Neuronal stem cell (in vitro differentiated cells): ENCODE measurements around the gene TMPO.
A peak's percentile ranks its signal among the peaks of the same experiment; 100 is the strongest.
"Not testable (repeated sequence)": the region's sequence is repeated elsewhere in the genome, so short reads cannot be mapped to it uniquely, and the experiment has no call there.

Experiments used
- DNase-seq: peaks from one replicate; pipeline ENCODE4 v3.0.0-alpha.2; 2013; ENCODE audit warnings: low spot score
- H2AFZ ChIP-seq: one replicate; pipeline ENCODE4 v1.6.1; 2013; ENCODE audit warnings: mild to moderate bottlenecking, low read length, inconsistent platforms
- H2AK5ac ChIP-seq: 2 replicates; pipeline ENCODE4 v1.6.1; 2013; ENCODE audit warnings: low read depth, mild to moderate bottlenecking, inconsistent platforms, low read length, moderate library complexity, mixed read lengths
- H2BK120ac ChIP-seq: 2 replicates; pipeline ENCODE4 v1.6.1; 2013; ENCODE audit warnings: low read depth, mild to moderate bottlenecking, inconsistent platforms, low read length, moderate library complexity, mixed read lengths
- H2BK12ac ChIP-seq: one replicate; pipeline ENCODE4 v1.6.1; 2013; ENCODE audit warnings: low read length, inconsistent platforms
- H2BK15ac ChIP-seq: 2 replicates; pipeline ENCODE4 v1.6.1; 2013; ENCODE audit warnings: mild to moderate bottlenecking, low read length, inconsistent platforms, mixed read lengths
- H2BK5ac ChIP-seq: one replicate; pipeline ENCODE4 v1.6.1; 2013; ENCODE audit warnings: inconsistent platforms, mild to moderate bottlenecking, low read length, moderate library complexity
- H3K14ac ChIP-seq: one replicate; pipeline ENCODE4 v1.6.1; 2013; ENCODE audit warnings: low read length, inconsistent platforms
- H3K18ac ChIP-seq: 2 replicates; pipeline ENCODE4 v1.6.1; 2013; ENCODE audit warnings: low read length, inconsistent platforms
- H3K23ac ChIP-seq: 2 replicates; pipeline ENCODE4 v1.6.1; 2013; ENCODE audit warnings: low read depth, mild to moderate bottlenecking, mixed read lengths, low read length, inconsistent platforms; ENCODE audit not compliant: poor library complexity
- H3K27ac ChIP-seq: replicated peaks from 3 replicates; pipeline ENCODE4 v1.5.1; 2013; ENCODE audit warnings: low read length, inconsistent platforms
- H3K27me3 ChIP-seq, 3 experiments: 2 replicates each; pipeline ENCODE4 v1.6.1; 2013; ENCODE audit warnings: low read length in 3 of 3, mild to moderate bottlenecking in 2 of 3, inconsistent platforms in 1 of 3, low read depth in 1 of 3, mixed read lengths in 1 of 3, moderate library complexity in 1 of 3; ENCODE audit not compliant: control insufficient read depth in 3 of 3, insufficient read depth in 3 of 3
- H3K36me3 ChIP-seq, 2 donors: replicated peaks in 1 of 2; 2 replicates each; pipeline ENCODE4 v1.6.1; 2013; ENCODE audit warnings: low read length in 2 of 2; ENCODE audit not compliant: control insufficient read depth in 2 of 2, insufficient read depth in 2 of 2
- H3K4ac ChIP-seq: 2 replicates; pipeline ENCODE4 v1.6.1; 2013; ENCODE audit warnings: inconsistent platforms, mild to moderate bottlenecking, low read length, moderate library complexity
- H3K4me1 ChIP-seq, 2 donors: 1 replicate in 1 of 2; 2 replicates in 1 of 2; pipeline ENCODE4 v1.6.1; 2013; ENCODE audit warnings: low read length in 2 of 2, low read depth in 1 of 2; ENCODE audit not compliant: control insufficient read depth in 2 of 2, insufficient read depth in 1 of 2
- H3K4me2 ChIP-seq: one replicate; pipeline ENCODE4 v1.6.1; 2013; ENCODE audit warnings: mild to moderate bottlenecking, low read length, inconsistent platforms; ENCODE audit not compliant: insufficient read depth, poor library complexity, severe bottlenecking
- H3K4me3 ChIP-seq, 2 donors: 2 replicates each; pipeline ENCODE4 v1.5.1; 2013; ENCODE audit warnings: low read length in 2 of 2, mild to moderate bottlenecking in 2 of 2, inconsistent platforms in 1 of 2, moderate library complexity in 1 of 2
- H3K79me1 ChIP-seq: one replicate; pipeline ENCODE4 v1.6.1; 2013; ENCODE audit warnings: low read depth, mild to moderate bottlenecking, inconsistent platforms, low read length, moderate library complexity
- H3K9ac ChIP-seq: one replicate; pipeline ENCODE4 v1.6.1; 2013; ENCODE audit warnings: mild to moderate bottlenecking, low read depth, low read length, inconsistent platforms; ENCODE audit not compliant: poor library complexity
- H3K9me3 ChIP-seq, 2 donors: replicated peaks in 1 of 2; 2 replicates each; pipeline versions ENCODE3 to v1.6.1; 2013; ENCODE audit warnings: low read length in 2 of 2, mild to moderate bottlenecking in 2 of 2, inconsistent platforms in 1 of 2, low read depth in 1 of 2, mixed read lengths in 1 of 2, moderate library complexity in 1 of 2; ENCODE audit not compliant: control insufficient read depth in 2 of 2, insufficient read depth in 1 of 2
- H4K8ac ChIP-seq: one replicate; pipeline ENCODE4 v1.6.1; 2013; ENCODE audit warnings: low read depth, mild to moderate bottlenecking, inconsistent platforms, low read length, moderate library complexity
- H4K91ac ChIP-seq: one replicate; pipeline ENCODE4 v1.6.1; 2013; ENCODE audit warnings: low read length, low read depth, mild to moderate bottlenecking, inconsistent platforms; ENCODE audit not compliant: poor library complexity
- WGBS, 2 donors: extraction: QIAGEN DNeasy Blood & Tissue Kit; methylation state at CpG; one replicate each; pipeline ENCODE4 v1.1.7; 2013; ENCODE audit warnings: missing lambda C conversion rate in 2 of 2, mixed read lengths in 1 of 2; ENCODE audit not compliant: insufficient read length in 2 of 2, insufficient replicate concordance in 1 of 2; ENCODE audit errors: extremely low coverage in 2 of 2; 5-methylcytosine and 5-hydroxymethylcytosine counted together

The TMPO gene

GRCh38 chr12:98511806-98512205 lies 3.6 kb upstream of the TMPO start:
- not testable (repeated sequence) for H2BK120ac ChIP-seq, H3K79me1 ChIP-seq, H3K9ac ChIP-seq, H3K14ac ChIP-seq, H3K27me3 ChIP-seq, H2AFZ ChIP-seq, H2BK12ac ChIP-seq, H3K4me1 ChIP-seq, H2AK5ac ChIP-seq, H2BK15ac ChIP-seq, H3K4ac ChIP-seq, H3K18ac ChIP-seq, H3K23ac ChIP-seq, DNase-seq, H4K91ac ChIP-seq, H3K4me2 ChIP-seq, H3K4me3 ChIP-seq, H4K8ac ChIP-seq, H3K27ac ChIP-seq, H2BK5ac ChIP-seq, H3K9me3 ChIP-seq
- H3K36me3 ChIP-seq, result peaks cover 0 to 11% of the 10 kb centered on the region in 2 donors
- no CpG with 5 or more reads among the region's 5 CpGs for WGBS, 2 donors

- Histone ChIP-seq H2BK12ac (no peak overlapping the region), H2AK5ac (no peak overlapping the region), H4K91ac (no peak overlapping the region), H3K4me1 (peaks cover 6 to 7% of the 10 kb centered on the region in 2 donors), H2BK15ac (no peak overlapping the region), H3K79me1 (no peaks in the 10 kb centered on the region), H3K4me2 (no peak overlapping the region), H2BK120ac (no peak overlapping the region), H3K9me3 (peaks cover 0 to 9% of the 10 kb centered on the region in 2 donors), H3K14ac (no peak overlapping the region), H3K36me3 (peaks cover 0 to 28% of the 10 kb centered on the region in 2 donors), H3K23ac (no peak overlapping the region), H4K8ac (no peak overlapping the region), H3K27me3 (no peaks in the 10 kb centered on the region), H3K18ac (no peak overlapping the region), H3K4ac (no peak overlapping the region), H2BK5ac (no peak overlapping the region), H3K4me3 (peak overlapping the region in 1 of 2 donors; percentile 99), H3K9ac (no peak overlapping the region), H2AFZ (no peak overlapping the region), H3K27ac (no peak overlapping the region)
- 100% methylated on average over 1 of the region's 8 CpGs for WGBS, 2 donors
- no peak for DNase-seq
Measured at GRCh38 chr12:98513379-98514322, 1.7 kb upstream of the TMPO start.

GRCh38 chr12:98514982-98515286 lies 456 bp upstream of the TMPO start:
- no peak for DNase-seq
- WGBS, 2 donors, result no CpG with 5 or more reads among the region's 11 CpGs
- Histone ChIP-seq H3K18ac (peak overlapping the region; percentile 77), H3K27ac (peak overlapping the region; percentile 100), H3K9ac (peak overlapping the region; percentile 92), H3K4ac (no peak overlapping the region), H2BK15ac (peak overlapping the region; percentile 23), H3K9me3 (peaks cover 0 to 10% of the 10 kb centered on the region in 2 donors), H3K14ac (peak overlapping the region; percentile 28), H2BK12ac (no peak overlapping the region), H4K91ac (no peak overlapping the region), H2AFZ (peak overlapping the region; percentile 94), H4K8ac (no peak overlapping the region), H2AK5ac (peak overlapping the region; percentile 93), H2BK5ac (peak overlapping the region; percentile 99), H3K27me3 (no peaks in the 10 kb centered on the region), H3K36me3 (peaks cover 0 to 40% of the 10 kb centered on the region in 2 donors), H3K4me1 (peaks cover 6 to 7% of the 10 kb centered on the region in 2 donors), H3K79me1 (no peaks in the 10 kb centered on the region), H3K4me2 (peak overlapping the region; percentile 64), H3K4me3 (peak overlapping the region; percentile 99), H3K23ac (peak overlapping the region; percentile 99), H2BK120ac (no peak overlapping the region)

GRCh38 chr12:98516111-98516873 lies 902 bp downstream of the TMPO start:
- Histone ChIP-seq H3K14ac (peak overlapping the region; percentile 100), H3K79me1 (no peaks in the 10 kb centered on the region), H3K23ac (peak overlapping the region; percentile 99), H2BK5ac (peak overlapping the region; percentile 99), H2BK12ac (no peak overlapping the region), H3K4me1 (peaks cover 6 to 7% of the 10 kb centered on the region in 2 donors), H2BK15ac (peak overlapping the region; percentile 96), H3K27me3 (no peaks in the 10 kb centered on the region), H2BK120ac (peak overlapping the region; percentile 99), H3K27ac (peak overlapping the region; percentile 100), H4K91ac (peak overlapping the region; percentile 96), H2AK5ac (peak overlapping the region; percentile 98), H3K9me3 (peaks cover 0 to 10% of the 10 kb centered on the region in 2 donors), H3K36me3 (peaks cover 0 to 54% of the 10 kb centered on the region in 2 donors), H3K18ac (peak overlapping the region; percentile 100), H3K9ac (peak overlapping the region; percentile 94), H3K4me2 (peak overlapping the region; percentile 40), H3K4ac (peak overlapping the region; percentile 99), H2AFZ (peak overlapping the region; percentile 94), H3K4me3 (peak overlapping the region; percentile 99), H4K8ac (no peak overlapping the region)
- DNase-seq, result peak; percentile 74
- WGBS, 2 donors, result no CpG with 5 or more reads among the region's 64 CpGs
